ENCODE measurements around the gene KDM4B. TPM values are rescaled to one million over a fixed set of nuclear protein-coding genes. Genes with fewer than 3 reads are reported as not detected.

The KDM4B gene
- total and polyA plus RNA-seq, 2 donors (not counting 1 experiment from before 2014, with no cell fraction given), result 75.5 to 205 TPM

DNA sequence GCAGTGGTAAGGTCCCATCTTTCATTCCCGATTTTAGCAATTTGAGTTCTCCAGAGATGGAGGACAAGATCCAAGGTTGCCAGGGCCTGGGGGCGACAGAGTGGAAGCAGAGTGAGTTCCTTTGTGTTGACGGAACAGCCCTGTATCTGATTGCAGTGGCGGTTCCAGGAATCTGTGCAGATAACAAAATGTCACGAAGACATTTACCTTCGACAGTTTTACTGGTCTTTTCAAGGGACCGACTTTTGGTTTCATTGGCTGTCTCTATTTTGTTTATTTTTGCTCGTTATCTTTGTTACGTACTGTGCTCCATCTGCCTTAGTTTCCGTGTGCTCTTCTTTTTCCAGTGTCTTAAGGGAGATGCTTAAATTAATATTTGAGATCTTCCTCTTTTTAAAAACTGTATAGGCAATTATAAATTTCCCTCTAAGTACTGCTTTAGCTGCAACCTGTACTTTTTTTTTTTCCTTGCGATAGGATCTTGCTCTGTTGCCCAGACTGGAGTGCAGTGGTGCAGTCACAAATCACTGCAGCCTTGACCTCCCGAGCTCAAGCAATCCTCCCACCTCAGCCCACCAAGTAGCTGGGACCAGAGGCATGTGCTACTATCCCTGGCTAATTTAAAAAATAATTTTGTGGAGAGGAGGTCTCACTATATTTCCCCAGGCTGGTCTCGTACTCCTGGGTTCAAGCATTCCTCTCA is 23.2 kb downstream of the KDM4B start:
- H3K27me3 Mint-ChIP-seq, result no peaks in the 10 kb centered on the region
- peaks cover 69% of the 10 kb centered on the region for H4K20me1 ChIP-seq (ENCODE audit: control insufficient read depth, insufficient read depth, low read length, poor library complexity, severe bottlenecking)

More for the DNA sequence above, 23.2 kb downstream of the KDM4B start:
- CTCF ChIA-PET, result no interaction called here
- WGBS (ENCODE audit: insufficient coverage), result over 99% methylated on average over 9 of the region's 13 CpGs
- TF ChIP-seq CTCF (IDR thresholded peaks at IDR 0.05), result no peak
- TF ChIP-seq EZH2 (IDR thresholded peaks at IDR 0.05; ENCODE audit: borderline replicate concordance, insufficient read depth, low read depth, low read length, poor library complexity, severe bottlenecking), result no peak
- Histone ChIP-seq H2AFZ (ENCODE audit: insufficient read depth, low read depth, low read length, poor library complexity, severe bottlenecking) (no peak overlapping the region), H3K9ac (ENCODE audit: low read length) (no peak overlapping the region), H3K9me3 (ENCODE audit: control extremely low read depth in 1 of 3, control insufficient read depth in 2 of 3, insufficient read depth in 1 of 3, low read length in 2 of 3) (peaks cover 0 to 24% (median 0%) of the 10 kb centered on the region in 3 donors), H3K4me3 (ENCODE audit: control extremely low read depth in 1 of 5, extremely low read depth in 1 of 5, insufficient read depth in 1 of 5, low read depth in 2 of 5, low read length in 4 of 5) (no peak overlapping the region), H3K4me2 (replicated peaks; ENCODE audit: low read depth, low read length, poor library complexity, severe bottlenecking) (no peak overlapping the region), H3K4me1 (ENCODE audit: control insufficient read depth in 2 of 2, insufficient read depth in 2 of 2, low read length in 2 of 2) (no peaks in the 10 kb centered on the region), H3K27ac (ENCODE audit: low read length in 2 of 2) (no peak overlapping the region), H3K79me2 (ENCODE audit: control insufficient read depth, insufficient read depth, low read length) (peaks cover 87% of the 10 kb centered on the region), H3K36me3 (replicated peaks in 1 of 2; ENCODE audit: control extremely low read depth in 1 of 2, control insufficient read depth in 1 of 2, extremely low read depth in 1 of 2, insufficient read depth in 2 of 2, low read length in 1 of 2) (peaks cover 0 to 4% of the 10 kb centered on the region in 2 experiments), H3K27me3 (replicated peaks in 1 of 4; ENCODE audit: control extremely low read depth in 1 of 4, control insufficient read depth in 3 of 4, insufficient read depth in 4 of 4, low read length in 3 of 4) (no peaks in the 10 kb centered on the region)
- Mint-ChIP-seq H3K4me3 (no peak overlapping the region), H3K4me1 (peaks cover 18% of the 10 kb centered on the region), H3K9me3 (ENCODE audit: insufficient read depth) (no peaks in the 10 kb centered on the region), H3K27ac (no peak overlapping the region)
- intact Hi-C loops (cut with micrococcal nuclease), result no loop called here
- POLR2A ChIA-PET, result no interaction called here
- no peak for DNase-seq
- no peak for ATAC-seq (ENCODE audit: low read depth)

Measured in B cell (primary cell).